Rectal smooth muscle tissue (tissue), 1 donor: Measurements from ENCODE around the gene ATP8B1.
"Not testable (repeated sequence)": the region's sequence is repeated elsewhere in the genome, so short reads cannot be mapped to it uniquely, and the experiment has no call there.

Experiments
- H3K27ac ChIP-seq: one replicate; pipeline ENCODE4 v1.7.0; 2013; ENCODE audit warnings: low read depth, low read length, inconsistent platforms
- H3K27me3 ChIP-seq: one replicate; pipeline ENCODE4 v1.7.0; 2013; ENCODE audit warnings: low read length; ENCODE audit not compliant: control insufficient read depth, insufficient read depth
- H3K36me3 ChIP-seq: one replicate; pipeline ENCODE4 v1.7.0; 2013; ENCODE audit warnings: low read length; ENCODE audit not compliant: control insufficient read depth, insufficient read depth
- H3K4me1 ChIP-seq: one replicate; pipeline ENCODE4 v1.7.0; 2013; ENCODE audit warnings: low read length; ENCODE audit not compliant: control insufficient read depth, insufficient read depth
- H3K4me3 ChIP-seq: one replicate; pipeline ENCODE4 v1.7.0; 2013; ENCODE audit warnings: low read length
- H3K9ac ChIP-seq: one replicate; pipeline ENCODE4 v1.7.0; 2013; ENCODE audit warnings: low read length

ATP8B1 gene

GRCh38 chr18:57803103-57803969, at the start of gene ATP8B1:
TSS of gene ATP8B1 (minus strand) at chr18:57803315. CDS start at chr18:57731807, 71,508 bp downstream.
- H3K36me3 ChIP-seq: no peaks in the 10 kb centered on the region
- H3K27ac ChIP-seq: peak within 1 kb of the TSS; percentile 63
- peak within 1 kb of the TSS; percentile 66 for H3K9ac ChIP-seq
- peaks cover 2% of the 10 kb centered on the region for H3K27me3 ChIP-seq
- peaks cover 9% of the 10 kb centered on the region for H3K4me1 ChIP-seq
- peak within 1 kb of the TSS; percentile 93 for H3K4me3 ChIP-seq

GRCh38 chr18:57850063-57850462, 46.9 kb upstream of the ATP8B1 start:
- no peaks in the 10 kb centered on the region for H3K27me3 ChIP-seq
- no peak overlapping the region for H3K27ac ChIP-seq
- H3K4me3 ChIP-seq: no peak overlapping the region
- H3K36me3 ChIP-seq: no peaks in the 10 kb centered on the region
- no peaks in the 10 kb centered on the region for H3K4me1 ChIP-seq
- H3K9ac ChIP-seq: no peak overlapping the region

GRCh38 chr18:57848374-57848773, 45.3 kb upstream of the ATP8B1 start:
- not testable (repeated sequence) for H3K4me1 ChIP-seq, H3K27me3 ChIP-seq, H3K36me3 ChIP-seq, H3K9ac ChIP-seq, H3K27ac ChIP-seq, H3K4me3 ChIP-seq

- not testable (repeated sequence) for H3K36me3 ChIP-seq, H3K9ac ChIP-seq, H3K4me1 ChIP-seq, H3K4me3 ChIP-seq, H3K27me3 ChIP-seq, H3K27ac ChIP-seq
Observed at GRCh38 chr18:57847431-57847830, 44.3 kb upstream of the ATP8B1 start.

DNA sequence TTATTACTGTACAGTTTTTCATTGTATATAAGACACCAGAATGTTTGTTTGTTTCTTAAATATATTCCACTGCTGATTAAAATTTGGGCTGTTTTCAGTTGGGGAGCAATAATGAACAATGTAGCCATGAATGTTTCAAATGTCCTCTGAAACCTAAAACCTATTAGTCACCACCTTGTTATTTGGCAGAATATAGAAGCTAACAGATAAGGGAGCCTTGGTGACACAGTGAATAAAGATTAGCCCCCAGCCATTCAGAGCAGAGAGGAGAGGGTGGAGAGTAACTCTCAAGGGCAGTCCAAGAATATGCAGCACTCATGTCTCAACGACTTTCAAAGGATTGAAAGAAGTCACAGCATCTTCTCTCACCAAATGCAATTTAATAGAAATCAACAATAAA, 43.1 kb upstream of the ATP8B1 start:
- no peaks in the 10 kb centered on the region for H3K27me3 ChIP-seq
- H3K4me1 ChIP-seq: no peaks in the 10 kb centered on the region
- no peaks in the 10 kb centered on the region for H3K36me3 ChIP-seq
- H3K4me3 ChIP-seq: no peak overlapping the region
- H3K9ac ChIP-seq: no peak overlapping the region
- H3K27ac ChIP-seq: no peak overlapping the region

GRCh38 chr18:57845605-57846074, 42.5 kb upstream of the ATP8B1 start:
- Histone ChIP-seq H3K9ac (no peak overlapping the region), H3K4me3 (no peak overlapping the region), H3K27ac (no peak overlapping the region)

GRCh38 chr18:57844319-57844718, 41.2 kb upstream of the ATP8B1 start:
- H3K36me3 ChIP-seq: no peaks in the 10 kb centered on the region
- no peaks in the 10 kb centered on the region for H3K4me1 ChIP-seq
- no peak overlapping the region for H3K4me3 ChIP-seq
- H3K27ac ChIP-seq: no peak overlapping the region
- no peaks in the 10 kb centered on the region for H3K27me3 ChIP-seq
- H3K9ac ChIP-seq: no peak overlapping the region

More at GRCh38 chr18:57845605-57846074, 42.5 kb upstream of the ATP8B1 start:
- no peaks in the 10 kb centered on the region for H3K4me1 ChIP-seq
- no peaks in the 10 kb centered on the region for H3K27me3 ChIP-seq
- H3K36me3 ChIP-seq: no peaks in the 10 kb centered on the region

GRCh38 chr18:57843386-57843785, 40.3 kb upstream of the ATP8B1 start:
- H3K4me3 ChIP-seq: no peak overlapping the region
- no peaks in the 10 kb centered on the region for H3K36me3 ChIP-seq
- no peaks in the 10 kb centered on the region for H3K27me3 ChIP-seq
- H3K9ac ChIP-seq: no peak overlapping the region
- no peaks in the 10 kb centered on the region for H3K4me1 ChIP-seq
- no peak overlapping the region for H3K27ac ChIP-seq

- H3K36me3 ChIP-seq: no peaks in the 10 kb centered on the region
Observed at GRCh38 chr18:57841568-57841967, 38.5 kb upstream of the ATP8B1 start.

DNA sequence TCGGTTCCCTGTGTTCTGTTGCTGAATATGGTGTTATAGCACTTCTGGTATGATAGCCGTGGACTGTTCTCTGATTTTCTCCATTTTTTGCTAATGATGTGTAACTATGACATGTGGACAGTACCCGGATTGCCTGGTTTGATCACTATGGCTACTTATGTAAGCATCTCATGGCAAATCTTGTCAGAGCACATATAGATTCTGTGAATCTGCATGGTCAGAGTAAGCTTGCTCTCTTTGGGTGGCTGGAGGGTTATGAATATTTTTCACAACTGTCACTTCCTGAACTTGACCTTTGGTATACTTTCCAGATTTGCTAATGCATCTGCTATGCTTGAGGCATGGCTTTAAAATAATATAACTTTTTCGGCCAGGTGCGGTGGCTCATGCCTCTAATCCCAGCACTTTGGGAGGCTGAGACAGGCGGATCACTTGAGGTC, 36.8 kb upstream of the ATP8B1 start:
- no peak overlapping the region for H3K4me3 ChIP-seq
- no peaks in the 10 kb centered on the region for H3K36me3 ChIP-seq
- H3K4me1 ChIP-seq: no peaks in the 10 kb centered on the region
- no peaks in the 10 kb centered on the region for H3K27me3 ChIP-seq
- H3K9ac ChIP-seq: no peak overlapping the region
- H3K27ac ChIP-seq: no peak overlapping the region

More at GRCh38 chr18:57841568-57841967, 38.5 kb upstream of the ATP8B1 start:
- no peaks in the 10 kb centered on the region for H3K4me1 ChIP-seq
- H3K4me3 ChIP-seq: no peak overlapping the region
- no peak overlapping the region for H3K9ac ChIP-seq
- H3K27ac ChIP-seq: no peak overlapping the region
- no peaks in the 10 kb centered on the region for H3K27me3 ChIP-seq

- Histone ChIP-seq H3K36me3 (no peaks in the 10 kb centered on the region), H3K27me3 (no peaks in the 10 kb centered on the region), H3K9ac (no peak overlapping the region), H3K27ac (no peak overlapping the region), H3K4me1 (no peaks in the 10 kb centered on the region), H3K4me3 (no peak overlapping the region)
Observed at GRCh38 chr18:57837917-57838548, 34.9 kb upstream of the ATP8B1 start.

GRCh38 chr18:57836557-57836956, 33.4 kb upstream of the ATP8B1 start:
- no peaks in the 10 kb centered on the region for H3K36me3 ChIP-seq
- H3K9ac ChIP-seq: no peak overlapping the region

More at GRCh38 chr18:57836557-57836956, 33.4 kb upstream of the ATP8B1 start:
- H3K27me3 ChIP-seq: no peaks in the 10 kb centered on the region
- no peak overlapping the region for H3K4me3 ChIP-seq
- no peaks in the 10 kb centered on the region for H3K4me1 ChIP-seq
- H3K27ac ChIP-seq: no peak overlapping the region
